ENCODE data around the gene ANKHD1. TPM values are rescaled to one million over a fixed set of nuclear protein-coding genes. Genes with fewer than 3 reads are reported as not detected.

ANKHD1 gene
- total RNA-seq, 4 donors from 2014 or later = 106 to 200 (median 161) TPM

DNA sequence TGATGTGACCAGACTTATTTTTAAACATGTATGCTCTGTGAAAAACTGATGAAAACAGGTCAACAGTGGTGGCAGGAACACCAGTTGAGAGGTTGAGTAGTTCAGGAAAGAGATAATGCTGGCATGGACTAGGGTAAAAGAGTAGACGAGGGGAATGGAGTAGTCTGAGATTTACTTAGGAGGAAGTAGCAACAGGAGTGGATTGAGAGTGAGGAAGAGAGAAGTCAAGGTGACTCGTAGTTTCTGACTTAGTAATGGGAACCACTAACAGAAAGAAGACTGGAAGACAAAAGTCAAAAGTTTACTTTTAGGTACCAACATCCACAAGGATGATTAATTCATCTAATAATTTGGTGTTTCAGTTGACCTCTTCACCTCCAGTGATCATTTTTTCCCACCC lies 152.0 kb downstream of the ANKHD1 start:
- H3K4me3 ChIP-seq = no peak overlapping the region
- TF ChIP-seq POLR2A (IDR thresholded peaks at IDR 0.05) = no peak
- TF ChIP-seq, protein P1, sequence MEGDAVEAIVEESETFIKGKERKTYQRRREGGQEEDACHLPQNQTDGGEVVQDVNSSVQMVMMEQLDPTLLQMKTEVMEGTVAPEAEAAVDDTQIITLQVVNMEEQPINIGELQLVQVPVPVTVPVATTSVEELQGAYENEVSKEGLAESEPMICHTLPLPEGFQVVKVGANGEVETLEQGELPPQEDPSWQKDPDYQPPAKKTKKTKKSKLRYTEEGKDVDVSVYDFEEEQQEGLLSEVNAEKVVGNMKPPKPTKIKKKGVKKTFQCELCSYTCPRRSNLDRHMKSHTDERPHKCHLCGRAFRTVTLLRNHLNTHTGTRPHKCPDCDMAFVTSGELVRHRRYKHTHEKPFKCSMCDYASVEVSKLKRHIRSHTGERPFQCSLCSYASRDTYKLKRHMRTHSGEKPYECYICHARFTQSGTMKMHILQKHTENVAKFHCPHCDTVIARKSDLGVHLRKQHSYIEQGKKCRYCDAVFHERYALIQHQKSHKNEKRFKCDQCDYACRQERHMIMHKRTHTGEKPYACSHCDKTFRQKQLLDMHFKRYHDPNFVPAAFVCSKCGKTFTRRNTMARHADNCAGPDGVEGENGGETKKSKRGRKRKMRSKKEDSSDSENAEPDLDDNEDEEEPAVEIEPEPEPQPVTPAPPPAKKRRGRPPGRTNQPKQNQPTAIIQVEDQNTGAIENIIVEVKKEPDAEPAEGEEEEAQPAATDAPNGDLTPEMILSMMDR (IDR thresholded peaks at IDR 0.05) = no peak
- no peaks in the 10 kb centered on the region for H3K9me3 ChIP-seq
- DNase-seq = no peak
- peaks cover 5 to 23% of the 10 kb centered on the region in 2 donors for H3K4me1 ChIP-seq
- intact Hi-C loops (cut with DNase I; ENCODE audit: low total_unique reads) = no loop called here
- no peak overlapping the region for H3K27ac ChIP-seq
- H3K36me3 ChIP-seq = no peaks in the 10 kb centered on the region
- H3K27me3 ChIP-seq = no peaks in the 10 kb centered on the region

DNA sequence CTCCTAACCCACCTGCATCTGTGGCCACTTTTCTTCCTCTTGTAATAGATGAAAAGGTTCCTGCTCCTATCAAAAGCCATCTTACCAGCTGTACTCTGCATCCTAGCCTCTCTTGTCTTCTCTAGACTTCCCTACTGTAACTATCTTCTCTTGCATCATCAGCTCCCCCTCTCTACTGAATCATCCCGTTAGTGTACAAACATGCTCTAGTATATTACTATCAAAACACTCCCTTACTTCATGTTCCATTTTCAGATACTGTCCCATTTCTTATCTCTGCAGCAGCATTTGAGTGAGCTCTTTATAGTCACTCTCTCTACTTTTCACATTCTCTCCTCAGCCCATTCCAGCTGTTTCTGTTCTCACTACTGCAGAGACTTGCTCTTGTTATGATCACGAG lies 152.8 kb downstream of the ANKHD1 start:
- no peaks in the 10 kb centered on the region for H3K9me3 ChIP-seq
- DNase-seq = no peak
- no peak overlapping the region for H3K27ac ChIP-seq
- peaks cover 0 to 23% of the 10 kb centered on the region in 2 donors for H3K4me1 ChIP-seq
- no peak overlapping the region for H3K4me3 ChIP-seq
- H3K27me3 ChIP-seq = no peaks in the 10 kb centered on the region
- no peaks in the 10 kb centered on the region for H3K36me3 ChIP-seq
- intact Hi-C loops (cut with DNase I; ENCODE audit: low total_unique reads) = no loop called here
- no peak for TF ChIP-seq POLR2A (IDR thresholded peaks at IDR 0.05)
- TF ChIP-seq, protein P1 (IDR thresholded peaks at IDR 0.05) = no peak

DNA sequence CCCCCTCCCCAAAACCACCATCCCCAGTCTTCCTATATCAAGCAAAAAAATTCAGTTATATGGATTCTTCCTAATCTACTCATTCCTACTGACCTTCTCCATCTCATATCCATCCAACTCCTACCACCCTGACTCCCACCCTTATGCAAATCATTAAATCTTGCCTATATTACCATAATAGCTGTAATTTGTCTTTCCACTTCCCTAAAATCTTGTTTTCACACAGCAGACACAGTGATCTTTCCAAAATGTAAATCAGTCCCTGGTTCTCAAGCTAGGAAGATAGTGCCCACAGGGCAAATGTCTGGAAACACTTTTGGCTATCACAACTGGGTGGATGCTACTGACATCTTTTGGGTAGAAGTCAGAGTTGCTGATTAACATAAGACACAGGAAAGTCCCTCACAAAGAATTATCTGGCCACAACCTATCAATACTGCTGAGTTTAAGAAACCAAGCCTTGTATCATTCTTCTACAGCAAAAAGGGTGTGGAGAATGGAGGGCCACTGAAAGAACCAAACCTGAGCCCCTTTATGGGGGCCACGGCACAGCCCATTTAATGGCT lies 154.2 kb downstream of the ANKHD1 start:
- Histone ChIP-seq H3K9me3 (no peaks in the 10 kb centered on the region), H3K27ac (peak overlapping the region in 1 of 2 donors; percentile 81), H3K27me3 (no peaks in the 10 kb centered on the region), H3K4me1 (peaks cover 0 to 19% of the 10 kb centered on the region in 2 donors), H3K4me3 (no peak overlapping the region), H3K36me3 (no peaks in the 10 kb centered on the region)
- intact Hi-C loops (cut with DNase I; ENCODE audit: low total_unique reads) = no loop called here
- DNase-seq = no peak
- TF ChIP-seq, protein P1 (IDR thresholded peaks at IDR 0.05) = no peak
- no peak for TF ChIP-seq POLR2A (IDR thresholded peaks at IDR 0.05)

DNA sequence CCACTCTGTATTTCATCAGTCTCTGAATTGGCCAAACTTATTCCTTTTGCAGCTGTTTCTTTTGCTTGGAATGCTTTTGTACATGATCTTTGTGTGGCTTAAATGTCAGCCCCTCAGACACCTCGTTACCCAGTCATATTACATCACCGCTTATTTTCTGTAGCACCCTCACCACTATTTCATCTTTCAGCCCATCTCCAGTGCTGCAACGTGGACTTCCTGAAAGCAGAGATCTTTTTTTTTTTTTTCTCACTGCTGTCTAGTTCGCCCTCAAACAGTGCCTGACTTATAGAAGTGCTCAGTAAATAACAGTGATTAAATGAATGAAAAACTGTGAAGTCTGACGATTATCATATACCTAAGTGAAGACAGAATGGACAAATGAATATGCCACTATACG lies 154.8 kb downstream of the ANKHD1 start:
- Histone ChIP-seq H3K36me3 (no peaks in the 10 kb centered on the region), H3K27me3 (no peaks in the 10 kb centered on the region), H3K4me1 (peaks cover 0 to 19% of the 10 kb centered on the region in 2 donors), H3K27ac (peak overlapping the region; percentile 81 to 86), H3K4me3 (peak overlapping the region; percentile 78 to 85), H3K9me3 (no peaks in the 10 kb centered on the region)
- TF ChIP-seq POLR2A (IDR thresholded peaks at IDR 0.05) = no peak
- no peak for DNase-seq
- intact Hi-C loops (cut with DNase I; ENCODE audit: low total_unique reads) = no loop called here

DNA sequence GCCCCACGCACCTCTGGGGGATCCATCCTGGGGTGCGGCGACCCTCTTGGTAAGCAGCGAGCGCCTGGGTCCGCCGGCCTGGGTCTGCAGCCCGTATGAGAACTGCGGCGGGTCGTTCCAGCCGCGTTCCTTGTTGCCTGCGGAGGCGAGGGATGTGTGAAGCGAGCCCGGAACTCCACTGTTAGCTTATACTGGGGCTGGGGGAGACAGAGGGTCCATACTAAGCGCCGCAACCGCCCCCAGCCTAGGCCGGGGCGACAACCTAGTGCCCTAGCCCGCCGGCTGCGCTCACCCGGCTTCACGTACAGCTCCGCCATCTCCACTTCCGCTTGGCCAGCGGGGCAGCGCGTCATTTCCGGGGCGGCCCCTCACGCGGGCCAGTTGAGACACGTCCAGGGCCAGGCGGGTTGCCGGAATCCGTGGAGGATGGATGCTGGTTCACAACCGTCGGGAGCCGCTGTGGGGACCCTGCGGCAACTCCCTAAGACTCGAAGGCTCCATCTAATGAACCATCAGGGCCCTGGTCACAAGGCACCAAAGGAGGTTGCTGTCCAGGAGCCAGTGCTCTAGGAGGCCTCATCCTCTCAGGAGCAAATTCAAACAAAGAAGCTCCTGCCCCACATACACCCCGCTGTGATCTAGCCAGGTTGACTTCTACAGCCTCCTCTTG lies 155.6 kb downstream of the ANKHD1 start, which contains the start of gene SRA1:
SRA1 (minus strand) TSS at position 338 of the 670 bp plus-strand sequence; CDS start at position 317, 21 bp downstream.
- peak; percentile 92 to 93 for DNase-seq
- Histone ChIP-seq H3K4me1 (peaks cover 0 to 19% of the 10 kb centered on the region in 2 donors), H3K27ac (peak within 1 kb of the TSS; percentile 81 to 86), H3K9me3 (no peaks in the 10 kb centered on the region), H3K27me3 (no peaks in the 10 kb centered on the region), H3K4me3 (peak within 1 kb of the TSS; percentile 78 to 85), H3K36me3 (no peaks in the 10 kb centered on the region)
- intact Hi-C loops (cut with DNase I; ENCODE audit: low total_unique reads) = no loop called here
- TF ChIP-seq POLR2A (IDR thresholded peaks at IDR 0.05) = peak; percentile 81 to 93
- TF ChIP-seq, protein P1 (IDR thresholded peaks at IDR 0.05) = peak in 1 of 4 experiments; percentile 4

Data from uterus (tissue), 4 donors.